Measurements from ENCODE around the gene TOR2A. TPM values are rescaled to one million over a fixed set of nuclear protein-coding genes. Genes with fewer than 3 reads are reported as not detected.
"Not testable (repeated sequence)": the region's sequence is repeated elsewhere in the genome, so short reads cannot be mapped to it uniquely, and the experiment has no call there.

Gene TOR2A
- total and polyA plus RNA-seq, 4 donors, result 5.1 to 14.6 (median 11.8) TPM

GRCh38 chr9:127758843-127759242 lies 23.7 kb upstream of the TOR2A start (continued):
- TF ChIP-seq REST (IDR thresholded peaks at IDR 0.05) (no peak), HNF4A (conservative IDR thresholded peaks at IDR 0.05) (no peak), NR2F2 (IDR thresholded peaks at IDR 0.05) (no peak)

DNA sequence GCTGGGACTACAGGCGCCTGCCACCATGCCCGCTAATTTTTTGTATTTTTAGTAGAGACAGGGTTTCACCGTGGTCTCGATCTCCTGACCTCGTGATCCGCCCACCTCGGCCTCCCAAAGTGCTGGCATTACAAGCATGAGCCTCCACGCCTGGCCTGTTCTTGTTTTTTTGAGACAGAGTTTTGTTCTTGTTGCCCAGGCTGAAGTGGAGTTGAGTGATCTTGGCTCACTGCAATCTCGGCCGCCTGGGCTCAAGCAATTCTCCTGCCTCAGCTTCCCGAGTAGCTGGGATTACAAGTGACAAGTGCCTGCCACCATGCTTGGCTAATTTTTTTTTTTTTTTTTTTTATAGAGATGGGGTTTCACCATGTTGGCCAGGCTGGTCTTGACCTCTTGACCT lies 21.7 kb upstream of the TOR2A start:
- H3K4me1 ChIP-seq (ENCODE audit: control insufficient read depth in 4 of 4, insufficient read depth in 4 of 4, low read length in 3 of 4); H3K9me3 ChIP-seq (ENCODE audit: control insufficient read depth in 4 of 4, low read length in 3 of 4); H3K27me3 ChIP-seq (ENCODE audit: control insufficient read depth in 4 of 4, insufficient read depth in 4 of 4, low read length in 3 of 4); H3K27ac ChIP-seq (ENCODE audit: low read depth in 1 of 2, low read length in 2 of 2); H3K4me3 ChIP-seq (ENCODE audit: low read depth in 1 of 3, low read length in 3 of 3); H3K36me3 ChIP-seq (ENCODE audit: control insufficient read depth in 4 of 4, insufficient read depth in 3 of 4, low read depth in 1 of 4, low read length in 3 of 4); H3K9ac ChIP-seq (ENCODE audit: low read depth in 1 of 2, low read length in 2 of 2); DNase-seq (ENCODE audit: low spot score): not testable (repeated sequence)
- WGBS, result 79% methylated on average over 11 of the region's 11 CpGs

GRCh38 chr9:127756233-127756632 lies 21.1 kb upstream of the TOR2A start:
- TF ChIP-seq, protein P1, sequence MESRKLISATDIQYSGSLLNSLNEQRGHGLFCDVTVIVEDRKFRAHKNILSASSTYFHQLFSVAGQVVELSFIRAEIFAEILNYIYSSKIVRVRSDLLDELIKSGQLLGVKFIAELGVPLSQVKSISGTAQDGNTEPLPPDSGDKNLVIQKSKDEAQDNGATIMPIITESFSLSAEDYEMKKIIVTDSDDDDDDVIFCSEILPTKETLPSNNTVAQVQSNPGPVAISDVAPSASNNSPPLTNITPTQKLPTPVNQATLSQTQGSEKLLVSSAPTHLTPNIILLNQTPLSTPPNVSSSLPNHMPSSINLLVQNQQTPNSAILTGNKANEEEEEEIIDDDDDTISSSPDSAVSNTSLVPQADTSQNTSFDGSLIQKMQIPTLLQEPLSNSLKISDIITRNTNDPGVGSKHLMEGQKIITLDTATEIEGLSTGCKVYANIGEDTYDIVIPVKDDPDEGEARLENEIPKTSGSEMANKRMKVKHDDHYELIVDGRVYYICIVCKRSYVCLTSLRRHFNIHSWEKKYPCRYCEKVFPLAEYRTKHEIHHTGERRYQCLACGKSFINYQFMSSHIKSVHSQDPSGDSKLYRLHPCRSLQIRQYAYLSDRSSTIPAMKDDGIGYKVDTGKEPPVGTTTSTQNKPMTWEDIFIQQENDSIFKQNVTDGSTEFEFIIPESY (IDR thresholded peaks at IDR 0.05), result no peak
- TF ChIP-seq MAX (IDR thresholded peaks at IDR 0.05) (no peak), RAD21 (IDR thresholded peaks at IDR 0.05) (no peak), TAF1 (conservative IDR thresholded peaks at IDR 0.05) (no peak), GABPA (IDR thresholded peaks at IDR 0.05 in 1 of 2, conservative IDR thresholded peaks at IDR 0.05 in 1 of 2) (no peak), HNF4G (IDR thresholded peaks at IDR 0.05) (no peak), YY1 (IDR thresholded peaks at IDR 0.05) (no peak), SP1 (IDR thresholded peaks at IDR 0.05) (no peak), REST (IDR thresholded peaks at IDR 0.05) (no peak)
- TF ChIP-seq, protein P2, sequence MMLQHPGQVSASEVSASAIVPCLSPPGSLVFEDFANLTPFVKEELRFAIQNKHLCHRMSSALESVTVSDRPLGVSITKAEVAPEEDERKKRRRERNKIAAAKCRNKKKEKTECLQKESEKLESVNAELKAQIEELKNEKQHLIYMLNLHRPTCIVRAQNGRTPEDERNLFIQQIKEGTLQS (IDR thresholded peaks at IDR 0.05), result no peak
- no peak overlapping the region for H3K4me3 ChIP-seq (ENCODE audit: low read depth in 1 of 3, low read length in 3 of 3)

More at GRCh38 chr9:127756233-127756632, 21.1 kb upstream of the TOR2A start:
- Histone ChIP-seq H3K9ac (ENCODE audit: low read depth in 1 of 2, low read length in 2 of 2) (no peak overlapping the region), H3K27ac (ENCODE audit: low read depth in 1 of 2, low read length in 2 of 2) (no peak overlapping the region), H3K27me3 (ENCODE audit: control insufficient read depth in 4 of 4, insufficient read depth in 4 of 4, low read length in 3 of 4) (no peaks in the 10 kb centered on the region), H3K36me3 (ENCODE audit: control insufficient read depth in 4 of 4, insufficient read depth in 3 of 4, low read depth in 1 of 4, low read length in 3 of 4) (no peaks in the 10 kb centered on the region), H3K9me3 (ENCODE audit: control insufficient read depth in 4 of 4, low read length in 3 of 4) (no peaks in the 10 kb centered on the region), H3K4me1 (ENCODE audit: control insufficient read depth in 4 of 4, insufficient read depth in 4 of 4, low read length in 3 of 4) (peaks cover 0 to 8% (median 0%) of the 10 kb centered on the region in 4 donors)
- no peak for DNase-seq (ENCODE audit: low spot score)
- 87% methylated on average over 3 of the region's 3 CpGs for WGBS

Measured in liver (tissue), 9 donors.